IPS-NIHi7 (cell line): ENCODE measurements around the gene GLOD5.
"Not testable (repeated sequence)": the region's sequence is repeated elsewhere in the genome, so short reads cannot be mapped to it uniquely, and the experiment has no call there.

Source experiments
- DNase-seq: peaks from one replicate; pipeline ENCODE4 v3.0.0; 2012; ENCODE audit warnings: mixed read lengths; ENCODE audit errors: extremely low spot score

Gene GLOD5

GRCh38 chrX:48793935-48794334 lies 32.4 kb downstream of the GLOD5 start:
- DNase-seq, result no peak

- DNase-seq, result no peak
These were observed 32.9 kb downstream of the GLOD5 start for GRCh38 chrX:48794340-48794910.

DNA sequence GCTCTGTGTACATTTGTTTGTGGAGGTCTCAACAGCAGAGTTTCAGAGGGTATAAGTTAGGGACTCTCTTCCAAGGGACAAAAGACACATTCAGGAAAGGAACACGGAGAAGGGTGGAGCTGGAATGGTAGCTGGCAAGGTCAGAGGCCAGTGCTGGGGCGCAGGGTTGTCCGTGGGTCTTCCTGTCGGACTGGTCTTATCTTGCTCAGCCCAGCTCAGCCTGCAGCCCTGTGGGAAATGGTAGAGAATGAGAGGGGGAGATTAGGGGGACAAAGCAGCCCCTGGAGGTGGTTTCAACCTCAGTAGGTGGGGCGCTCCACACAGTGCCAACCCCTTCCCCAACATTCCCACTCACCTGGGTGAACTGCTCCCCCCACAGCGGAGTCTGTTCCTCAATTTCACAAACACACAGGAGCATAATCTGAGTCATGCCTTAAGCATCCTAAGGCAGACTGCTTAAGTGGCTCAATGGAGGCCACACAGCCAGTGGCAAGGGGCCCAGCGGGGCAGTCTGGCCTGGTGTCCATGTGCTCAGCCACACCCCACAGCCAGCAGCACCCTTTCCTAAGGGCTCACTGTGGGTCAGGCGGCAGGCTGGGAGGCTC lies 33.5 kb downstream of the GLOD5 start:
- no peak for DNase-seq

DNA sequence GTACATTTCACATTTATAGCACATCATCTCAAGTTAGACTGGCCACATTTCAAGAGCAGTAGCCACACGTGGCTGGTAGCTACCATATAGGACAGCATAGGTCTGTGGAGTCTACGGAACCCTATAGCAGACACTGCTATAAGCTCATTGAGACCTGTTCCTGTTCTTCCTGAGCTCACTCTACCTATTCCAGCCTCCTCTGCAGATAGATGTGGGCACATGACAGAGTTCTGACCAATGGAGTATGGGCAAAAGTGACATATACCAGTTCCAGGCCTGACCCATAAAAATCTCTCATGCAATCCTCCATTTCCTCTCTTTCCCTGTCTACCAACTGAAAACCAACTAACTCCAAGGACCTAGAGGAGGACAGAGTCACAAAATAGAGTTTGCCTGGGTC lies 36.8 kb downstream of the GLOD5 start:
- DNase-seq, result no peak

GRCh38 chrX:48800574-48801279 lies 39.2 kb downstream of the GLOD5 start:
- DNase-seq, result no peak

DNA sequence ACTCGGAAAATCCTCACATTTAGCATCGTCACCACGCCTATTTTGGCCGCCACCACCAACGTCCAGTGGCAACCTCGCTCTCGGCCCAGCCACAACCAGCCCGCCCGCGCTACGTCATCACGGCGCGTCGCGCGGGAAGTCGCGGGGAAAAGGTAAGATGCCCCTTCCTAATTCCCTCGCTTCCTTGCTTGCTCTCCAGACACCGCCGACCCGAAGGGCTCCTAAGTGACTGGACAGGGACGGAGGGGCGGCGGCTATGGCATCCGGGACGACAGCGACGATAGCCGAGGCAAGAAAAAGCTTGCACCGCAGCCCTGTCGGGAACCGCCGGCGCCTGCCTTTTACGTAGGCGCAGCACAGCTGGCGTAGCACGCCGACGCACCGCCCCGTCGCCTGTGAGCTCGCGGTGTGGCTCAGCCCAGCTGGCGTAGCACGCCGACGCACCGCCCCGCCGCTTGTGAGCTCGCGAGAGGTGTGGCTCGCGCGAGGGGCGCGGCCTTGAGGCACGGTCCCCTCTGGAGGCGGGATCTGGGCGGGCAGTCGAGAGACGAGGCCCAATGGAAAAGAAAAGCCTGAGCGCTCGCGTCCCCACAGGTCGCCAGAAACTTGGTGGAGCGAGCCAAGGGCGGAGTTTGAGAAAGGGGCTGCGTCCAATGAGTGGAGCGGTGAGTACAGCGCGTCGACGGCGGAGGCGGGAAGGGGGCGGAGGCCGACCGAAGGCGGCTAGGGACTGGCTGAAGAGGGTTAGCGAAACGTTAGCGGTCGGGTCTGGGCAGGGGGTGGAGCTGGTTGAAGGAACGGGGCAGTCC lies 39.9 kb downstream of the GLOD5 start, which contains the start of gene HDAC6:
HDAC6 (plus strand) TSS at position 788 of the 809 bp plus-strand sequence. CDS start 626 bp downstream, outside the sequence.
- DNase-seq, result peak; percentile 88

DNA sequence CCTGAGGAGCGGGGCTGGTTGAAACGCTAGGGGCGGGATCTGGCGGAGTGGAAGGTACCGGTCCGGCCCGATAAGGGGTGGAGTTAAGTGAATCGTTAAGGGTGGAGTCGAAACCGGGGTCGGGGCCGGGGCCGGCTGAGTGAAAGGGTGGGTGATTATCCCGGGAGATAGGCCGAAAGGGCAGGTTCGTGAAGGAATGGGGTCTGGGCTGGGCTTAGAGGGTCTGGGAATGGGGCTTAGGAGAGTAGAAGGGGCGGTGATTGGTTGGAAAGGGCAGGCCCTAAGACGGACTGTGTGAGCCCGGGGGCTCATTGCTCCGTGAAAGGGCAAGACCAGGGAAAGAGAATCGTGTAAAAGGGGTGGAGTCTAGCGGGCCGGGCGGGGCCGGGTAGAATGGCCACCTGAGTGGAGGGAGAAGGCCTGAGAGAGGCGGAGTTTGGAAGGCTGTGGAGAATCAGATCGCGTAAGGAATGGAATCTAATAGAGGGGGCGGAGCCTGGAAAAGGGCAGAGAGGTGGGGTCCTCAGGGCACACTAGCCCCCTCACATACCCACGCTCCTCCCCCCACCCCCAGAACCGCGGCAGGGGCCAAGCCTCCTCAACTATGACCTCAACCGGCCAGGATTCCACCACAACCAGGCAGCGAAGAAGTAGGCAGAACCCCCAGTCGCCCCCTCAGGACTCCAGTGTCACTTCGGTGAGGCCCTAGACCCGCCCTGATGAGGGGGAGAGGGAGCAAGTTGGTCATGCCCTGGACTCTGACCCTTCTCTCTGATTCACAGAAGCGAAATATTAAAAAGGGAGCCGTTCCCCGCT lies 40.8 kb downstream of the GLOD5 start:
- peak; percentile 78 for DNase-seq

- DNase-seq, result no peak
These were observed 41.3 kb downstream of the GLOD5 start for GRCh38 chrX:48802905-48803200.

GRCh38 chrX:48806081-48806480 lies 44.5 kb downstream of the GLOD5 start:
- no peak for DNase-seq

DNA sequence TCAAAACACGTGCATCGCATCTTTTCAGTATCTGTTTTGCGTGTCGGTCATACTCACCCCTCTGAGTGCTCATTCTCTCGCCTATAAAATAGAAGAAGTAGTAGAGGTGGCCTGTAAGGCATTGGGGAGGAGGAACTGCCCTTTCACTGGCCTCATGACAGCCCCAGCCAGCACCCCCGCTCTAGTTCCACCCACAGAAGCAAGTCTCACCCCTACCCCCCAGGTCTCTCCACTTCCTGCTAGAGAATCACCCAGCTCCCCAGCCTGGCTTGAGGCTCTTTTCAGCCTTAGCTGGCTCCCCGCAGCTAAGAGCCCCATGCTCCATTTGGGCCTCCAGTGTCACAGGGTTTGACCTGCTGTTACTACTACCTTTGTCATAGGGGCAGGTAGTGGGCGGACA lies 52.1 kb downstream of the GLOD5 start:
- DNase-seq, result no peak

DNA sequence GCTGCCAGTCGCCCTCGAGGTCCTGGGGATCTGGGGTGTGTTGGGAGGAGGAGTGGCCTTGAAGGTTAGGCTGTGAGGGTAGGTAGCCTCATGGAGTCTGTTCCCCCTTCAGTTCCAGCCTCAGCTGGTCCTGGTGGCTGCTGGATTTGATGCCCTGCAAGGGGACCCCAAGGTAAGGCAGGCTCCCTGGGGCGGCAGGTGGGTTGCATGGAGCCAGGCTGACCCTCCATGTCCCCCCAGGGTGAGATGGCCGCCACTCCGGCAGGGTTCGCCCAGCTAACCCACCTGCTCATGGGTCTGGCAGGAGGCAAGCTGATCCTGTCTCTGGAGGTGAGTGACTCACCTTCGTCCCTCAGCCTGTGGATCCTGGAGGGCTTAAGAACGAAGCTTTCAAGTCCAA lies 53.2 kb downstream of the GLOD5 start:
- DNase-seq, result no peak

DNA sequence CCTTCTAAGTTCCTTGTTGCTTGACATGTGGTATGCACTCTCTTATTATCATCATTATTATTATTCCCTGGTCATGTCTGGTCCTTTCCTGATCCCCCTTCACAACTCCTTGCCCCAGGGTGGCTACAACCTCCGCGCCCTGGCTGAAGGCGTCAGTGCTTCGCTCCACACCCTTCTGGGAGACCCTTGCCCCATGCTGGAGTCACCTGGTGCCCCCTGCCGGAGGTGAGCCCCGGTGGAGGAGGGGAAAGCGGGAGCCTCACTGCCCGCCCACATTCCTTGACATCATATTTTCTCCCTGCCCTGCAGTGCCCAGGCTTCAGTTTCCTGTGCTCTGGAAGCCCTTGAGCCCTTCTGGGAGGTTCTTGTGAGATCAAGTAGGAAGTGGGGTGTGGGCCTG lies 53.7 kb downstream of the GLOD5 start:
- no peak for DNase-seq

DNA sequence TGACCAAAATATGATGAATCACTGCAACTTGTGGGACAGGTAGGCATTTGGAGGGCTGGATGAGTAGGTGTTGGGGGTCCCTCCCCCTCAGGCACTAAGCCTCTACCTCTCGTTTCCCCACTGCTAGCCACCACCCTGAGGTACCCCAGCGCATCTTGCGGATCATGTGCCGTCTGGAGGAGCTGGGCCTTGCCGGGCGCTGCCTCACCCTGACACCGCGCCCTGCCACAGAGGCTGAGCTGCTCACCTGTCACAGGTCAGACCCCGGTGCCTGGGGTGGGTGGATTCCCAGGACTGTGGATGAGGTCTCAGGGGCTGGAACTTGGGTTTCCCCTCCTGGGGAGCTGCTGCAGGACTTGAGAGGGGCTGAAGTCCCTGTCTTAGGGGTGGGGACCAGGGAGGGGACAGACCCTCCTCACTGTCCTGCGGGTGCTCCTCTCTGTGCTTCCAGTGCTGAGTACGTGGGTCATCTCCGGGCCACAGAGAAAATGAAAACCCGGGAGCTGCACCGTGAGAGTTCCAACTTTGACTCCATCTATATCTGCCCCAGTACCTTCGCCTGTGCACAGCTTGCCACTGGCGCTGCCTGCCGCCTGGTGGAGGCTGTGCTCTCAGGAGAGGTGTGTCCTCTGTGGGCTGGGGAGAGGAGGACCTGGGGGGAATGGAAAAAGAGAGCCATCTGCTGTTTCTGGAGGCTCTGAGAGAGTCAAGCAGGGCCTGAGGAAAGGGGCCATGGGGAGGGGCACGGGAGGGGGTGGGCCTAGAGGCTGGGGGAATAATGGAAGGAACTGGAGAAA lies 54.7 kb downstream of the GLOD5 start:
- no peak for DNase-seq

GRCh38 chrX:48818098-48818497 lies 56.6 kb downstream of the GLOD5 start:
- DNase-seq, result no peak

- no peak for DNase-seq
These were observed 57.3 kb downstream of the GLOD5 start for GRCh38 chrX:48818866-48819265.

- not testable (repeated sequence) for DNase-seq
These were observed 57.8 kb downstream of the GLOD5 start for GRCh38 chrX:48819394-48819793.

DNA sequence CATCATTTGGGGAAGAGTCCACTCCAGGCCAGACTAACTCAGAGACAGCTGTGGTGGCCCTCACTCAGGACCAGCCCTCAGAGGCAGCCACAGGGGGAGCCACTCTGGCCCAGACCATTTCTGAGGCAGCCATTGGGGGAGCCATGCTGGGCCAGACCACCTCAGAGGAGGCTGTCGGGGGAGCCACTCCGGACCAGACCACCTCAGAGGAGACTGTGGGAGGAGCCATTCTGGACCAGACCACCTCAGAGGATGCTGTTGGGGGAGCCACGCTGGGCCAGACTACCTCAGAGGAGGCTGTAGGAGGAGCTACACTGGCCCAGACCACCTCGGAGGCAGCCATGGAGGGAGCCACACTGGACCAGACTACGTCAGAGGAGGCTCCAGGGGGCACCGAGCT lies 61.5 kb downstream of the GLOD5 start:
- DNase-seq, result no peak
